HEK293 (cell line): ENCODE data around the gene GNG12.

ENCODE experiments used
- HOXC10 ChIP-seq: sonication (generic); formaldehyde crosslinking; IDR thresholded peaks from 2 replicates; pipeline ENCODE4 v1.8.1; 2023; ENCODE audit warnings: mild to moderate bottlenecking, missing genetic modification reagents
- KLF8 ChIP-seq: fragments of 450-650 bp; formaldehyde crosslinking; IDR thresholded peaks from 2 replicates; pipeline ENCODE4 v1.5.1; 2016; ENCODE audit warnings: missing biosample characterization, missing genetic modification characterization
- MZF1 ChIP-seq: fragments of 450-650 bp; formaldehyde crosslinking; IDR thresholded peaks from 2 replicates; pipeline ENCODE4 v1.5.1; 2017; ENCODE audit warnings: missing biosample characterization, missing genetic modification characterization, borderline replicate concordance
- OSR2 ChIP-seq: fragments of 450-650 bp; formaldehyde crosslinking; IDR thresholded peaks from 2 replicates; pipeline ENCODE4 v1.5.1; 2016; ENCODE audit warnings: missing biosample characterization, missing genetic modification characterization
- PRDM1 ChIP-seq: fragments of 450-650 bp; formaldehyde crosslinking; IDR thresholded peaks from 2 replicates; pipeline ENCODE4; 2016; ENCODE audit warnings: missing biosample characterization, missing genetic modification characterization
- SCRT2 ChIP-seq: fragments of 450-650 bp; formaldehyde crosslinking; IDR thresholded peaks from 2 replicates; pipeline ENCODE4 v1.5.1; 2016; ENCODE audit warnings: missing biosample characterization, missing genetic modification characterization
- SP2 ChIP-seq: fragments of 450-650 bp; formaldehyde crosslinking; IDR thresholded peaks from 2 replicates; pipeline ENCODE4 v1.5.1; 2016; ENCODE audit warnings: missing biosample characterization, missing genetic modification characterization
- TCF7L2 ChIP-seq: IDR thresholded peaks from 2 replicates; pipeline ENCODE4 v1.6.1; 2011; ENCODE audit warnings: low read depth, mild to moderate bottlenecking, inconsistent platforms, low read length, moderate library complexity, borderline replicate concordance
- TRIM28 ChIP-seq: IDR thresholded peaks from 2 replicates; pipeline ENCODE4 v1.6.1; 2011; ENCODE audit warnings: low read length, control low read depth, borderline replicate concordance
- ZBTB17 ChIP-seq: fragments of 450-650 bp; formaldehyde crosslinking; IDR thresholded peaks from 2 replicates; pipeline ENCODE4 v1.5.1; 2016; ENCODE audit warnings: missing biosample characterization, missing genetic modification characterization
- ZIC2 ChIP-seq: fragments of 450-650 bp; formaldehyde crosslinking; IDR thresholded peaks from 2 replicates; pipeline ENCODE4 v1.5.1; 2016; ENCODE audit warnings: missing biosample characterization, missing genetic modification characterization
- ZNF146 ChIP-seq: fragments of 450-650 bp; formaldehyde crosslinking; IDR thresholded peaks from 2 replicates; pipeline ENCODE4 v1.5.1; 2016; ENCODE audit warnings: missing biosample characterization, missing genetic modification characterization
- ZNF184 ChIP-seq: fragments of 450-650 bp; IDR thresholded peaks from 2 replicates; pipeline ENCODE4 v1.5.1; 2018; ENCODE audit warnings: missing biosample characterization, mild to moderate bottlenecking, missing genetic modification characterization
- ZNF211 ChIP-seq: fragments of 450-650 bp; formaldehyde crosslinking; IDR thresholded peaks from 2 replicates; pipeline ENCODE4 v1.5.1; 2016; ENCODE audit warnings: low read depth, missing biosample characterization, missing genetic modification characterization
- ZNF24 ChIP-seq: fragments of 450-650 bp; formaldehyde crosslinking; IDR thresholded peaks from 2 replicates; pipeline ENCODE4 v1.5.1; 2016; ENCODE audit warnings: missing biosample characterization, missing genetic modification characterization
- ZNF341 ChIP-seq: fragments of 450-650 bp; formaldehyde crosslinking; IDR thresholded peaks from 2 replicates; pipeline ENCODE4; 2016; ENCODE audit warnings: low read depth, missing biosample characterization, missing genetic modification characterization
- ZNF366 ChIP-seq: fragments of 450-650 bp; formaldehyde crosslinking; conservative IDR thresholded peaks from 2 replicates; pipeline ENCODE4 v1.5.1; 2016; ENCODE audit warnings: missing biosample characterization, missing genetic modification characterization
- ZNF423 ChIP-seq: fragments of 450-650 bp; formaldehyde crosslinking; IDR thresholded peaks from 2 replicates; pipeline ENCODE4 v1.5.1; 2016; ENCODE audit warnings: missing biosample characterization, missing genetic modification characterization
- ZNF473 ChIP-seq: fragments of 450-650 bp; formaldehyde crosslinking; IDR thresholded peaks from 2 replicates; pipeline ENCODE4 v1.5.1; 2017; ENCODE audit warnings: missing biosample characterization, missing genetic modification characterization
- ZNF501 ChIP-seq: fragments of 450-650 bp; formaldehyde crosslinking; IDR thresholded peaks from 2 replicates; pipeline ENCODE4 v1.5.1; 2016; ENCODE audit warnings: missing biosample characterization, missing genetic modification characterization
- ZNF510 ChIP-seq: fragments of 450-650 bp; formaldehyde crosslinking; IDR thresholded peaks from 2 replicates; pipeline ENCODE4 v1.5.1; 2018; ENCODE audit warnings: mild to moderate bottlenecking, missing genetic modification characterization, missing biosample characterization; ENCODE audit not compliant: insufficient replicate concordance
- ZNF521 ChIP-seq: fragments of 450-650 bp; formaldehyde crosslinking; IDR thresholded peaks from 2 replicates; pipeline ENCODE4 v1.5.1; 2017; ENCODE audit warnings: missing biosample characterization, mild to moderate bottlenecking, missing genetic modification characterization
- ZNF549 ChIP-seq: fragments of 450-650 bp; IDR thresholded peaks from 2 replicates; pipeline ENCODE4 v1.5.1; 2018; ENCODE audit warnings: missing biosample characterization, missing genetic modification characterization, mild to moderate bottlenecking, inconsistent platforms, moderate library complexity
- ZNF600 ChIP-seq: fragments of 450-650 bp; formaldehyde crosslinking; IDR thresholded peaks from 2 replicates; pipeline ENCODE4 v1.5.1; 2016; ENCODE audit warnings: missing biosample characterization, missing genetic modification characterization
- ZNF621 ChIP-seq: fragments of 450-650 bp; formaldehyde crosslinking; IDR thresholded peaks from 2 replicates; pipeline ENCODE4 v1.5.1; 2017; ENCODE audit warnings: missing biosample characterization, missing genetic modification characterization
- ZNF626 ChIP-seq: fragments of 450-650 bp; sonication (Bioruptor Pico); formaldehyde crosslinking; IDR thresholded peaks from 2 replicates; pipeline ENCODE4 v1.5.1; 2018; ENCODE audit warnings: missing biosample characterization, missing genetic modification characterization, inconsistent platforms
- ZNF629 ChIP-seq: fragments of 450-650 bp; formaldehyde crosslinking; IDR thresholded peaks from 2 replicates; pipeline ENCODE4 v1.5.1; 2017; ENCODE audit warnings: missing biosample characterization, missing genetic modification characterization
- ZNF670 ChIP-seq: fragments of 450-650 bp; formaldehyde crosslinking; IDR thresholded peaks from 2 replicates; pipeline ENCODE4 v1.5.1; 2016; ENCODE audit warnings: missing biosample characterization, missing genetic modification characterization, low read depth
- ZNF701 ChIP-seq: fragments of 450-650 bp; formaldehyde crosslinking; IDR thresholded peaks from 2 replicates; pipeline ENCODE4 v1.5.1; 2016; ENCODE audit warnings: missing biosample characterization, missing genetic modification characterization
- ZNF777 ChIP-seq: fragments of 450-650 bp; formaldehyde crosslinking; IDR thresholded peaks from 2 replicates; pipeline ENCODE4 v1.5.1; 2017; ENCODE audit warnings: missing biosample characterization, missing genetic modification characterization, borderline replicate concordance
- ZNF792 ChIP-seq: fragments of 450-650 bp; formaldehyde crosslinking; IDR thresholded peaks from 2 replicates; pipeline ENCODE4 v1.5.1; 2016; ENCODE audit warnings: missing biosample characterization, missing genetic modification characterization
- TF ChIP-seq, protein P1 (sequence below): fragments of 450-650 bp; formaldehyde crosslinking; IDR thresholded peaks from 2 replicates; pipeline ENCODE4 v1.5.1; 2016; ENCODE audit warnings: missing biosample characterization, missing genetic modification characterization, low read depth
- TF ChIP-seq, protein P2 (sequence below): fragments of 450-650 bp; formaldehyde crosslinking; IDR thresholded peaks from 2 replicates; pipeline ENCODE4 v1.5.1; 2017; ENCODE audit warnings: missing biosample characterization, missing genetic modification characterization
- TF ChIP-seq, protein P3 (sequence below): fragments of 450-650 bp; formaldehyde crosslinking; IDR thresholded peaks from 2 replicates; pipeline ENCODE4 v1.5.1; 2016; ENCODE audit warnings: missing biosample characterization, missing genetic modification characterization

GNG12 gene

DNA sequence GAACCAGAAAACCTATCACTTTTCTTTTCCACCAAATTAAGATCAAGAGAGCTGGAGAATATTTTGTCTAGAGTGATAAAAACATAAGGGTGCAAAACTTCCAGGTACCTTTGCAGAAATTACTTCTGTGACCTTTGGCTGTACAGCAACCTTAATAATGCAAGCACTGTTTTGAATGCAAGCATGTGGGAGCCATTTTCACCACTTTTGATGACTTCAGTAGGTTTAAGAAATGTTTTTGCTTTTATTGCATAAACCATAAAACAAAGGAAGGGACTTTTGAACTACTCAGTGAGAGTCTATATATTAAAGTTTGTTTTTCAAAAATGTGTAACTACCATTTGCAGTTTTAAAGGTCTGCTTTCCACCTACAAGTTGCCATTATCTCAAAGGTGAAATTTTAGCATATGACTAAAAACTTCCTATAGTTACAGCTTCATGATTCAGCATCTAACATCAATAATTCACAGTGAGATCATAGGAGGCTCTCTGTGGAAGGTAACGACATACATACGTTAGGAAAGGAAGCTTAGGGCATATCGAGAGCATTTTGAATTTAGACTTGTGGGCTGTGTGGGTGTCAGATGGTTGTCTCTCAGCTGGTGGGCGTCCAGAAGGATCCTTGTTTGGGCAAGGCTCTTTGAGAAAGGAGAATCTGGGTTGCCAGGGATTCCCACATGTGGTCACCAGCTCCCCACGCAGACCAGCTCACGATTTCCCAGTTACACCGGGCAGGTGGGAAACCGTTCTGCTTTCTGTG is 149.3 kb downstream of the GNG12 start (continued):
- TF ChIP-seq ZNF670 (tag by site-specific recombination) (no peak), TRIM28 (no peak), OSR2 (tag by site-specific recombination) (no peak), ZNF521 (tag by site-specific recombination) (no peak), ZNF366 (tag by site-specific recombination) (peak; percentile 52), ZNF792 (tag by site-specific recombination) (no peak), ZNF211 (tag by site-specific recombination) (no peak), ZNF423 (tag by site-specific recombination) (no peak), ZNF24 (tag by site-specific recombination) (0 out of 2 replicates have a peak, but pooled peaks have one; percentile 59), ZNF341 (tag by site-specific recombination) (no peak), ZNF510 (no peak), ZBTB17 (tag by site-specific recombination) (no peak), ZNF501 (tag by site-specific recombination) (peak; percentile 51; the same call in 1 of the 2 replicates), ZNF701 (tag by site-specific recombination) (no peak), ZNF621 (tag by site-specific recombination) (no peak), SP2 (tag by site-specific recombination) (0 out of 2 replicates have a peak, but pooled peaks have one; percentile 12), TCF7L2 (no peak), ZNF473 (tag by site-specific recombination) (no peak), ZNF626 (tag by site-specific recombination) (no peak), ZNF184 (tag by site-specific recombination) (no peak), MZF1 (tag by site-specific recombination) (no peak), SCRT2 (tag by site-specific recombination) (peak; percentile 63; the same call in 1 of the 2 replicates), ZIC2 (tag by site-specific recombination) (0 out of 2 replicates have a peak, but pooled peaks have one; percentile 17), HOXC10 (CRISPR knock-in tag) (no peak), ZNF777 (tag by site-specific recombination) (no peak), ZNF629 (peak; percentile 92), ZNF600 (tag by site-specific recombination) (peak; percentile 51; the same call in 1 of the 2 replicates), ZNF146 (tag by site-specific recombination) (no peak), KLF8 (tag by site-specific recombination) (no peak), PRDM1 (tag by site-specific recombination) (peak; percentile 7; the same call in 1 of the 2 replicates), ZNF549 (tag by site-specific recombination) (no peak)
- TF ChIP-seq, protein P1, sequence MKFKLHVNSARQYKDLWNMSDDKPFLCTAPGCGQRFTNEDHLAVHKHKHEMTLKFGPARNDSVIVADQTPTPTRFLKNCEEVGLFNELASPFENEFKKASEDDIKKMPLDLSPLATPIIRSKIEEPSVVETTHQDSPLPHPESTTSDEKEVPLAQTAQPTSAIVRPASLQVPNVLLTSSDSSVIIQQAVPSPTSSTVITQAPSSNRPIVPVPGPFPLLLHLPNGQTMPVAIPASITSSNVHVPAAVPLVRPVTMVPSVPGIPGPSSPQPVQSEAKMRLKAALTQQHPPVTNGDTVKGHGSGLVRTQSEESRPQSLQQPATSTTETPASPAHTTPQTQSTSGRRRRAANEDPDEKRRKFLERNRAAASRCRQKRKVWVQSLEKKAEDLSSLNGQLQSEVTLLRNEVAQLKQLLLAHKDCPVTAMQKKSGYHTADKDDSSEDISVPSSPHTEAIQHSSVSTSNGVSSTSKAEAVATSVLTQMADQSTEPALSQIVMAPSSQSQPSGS (tag by site-specific recombination): no peak
- TF ChIP-seq, protein P2, sequence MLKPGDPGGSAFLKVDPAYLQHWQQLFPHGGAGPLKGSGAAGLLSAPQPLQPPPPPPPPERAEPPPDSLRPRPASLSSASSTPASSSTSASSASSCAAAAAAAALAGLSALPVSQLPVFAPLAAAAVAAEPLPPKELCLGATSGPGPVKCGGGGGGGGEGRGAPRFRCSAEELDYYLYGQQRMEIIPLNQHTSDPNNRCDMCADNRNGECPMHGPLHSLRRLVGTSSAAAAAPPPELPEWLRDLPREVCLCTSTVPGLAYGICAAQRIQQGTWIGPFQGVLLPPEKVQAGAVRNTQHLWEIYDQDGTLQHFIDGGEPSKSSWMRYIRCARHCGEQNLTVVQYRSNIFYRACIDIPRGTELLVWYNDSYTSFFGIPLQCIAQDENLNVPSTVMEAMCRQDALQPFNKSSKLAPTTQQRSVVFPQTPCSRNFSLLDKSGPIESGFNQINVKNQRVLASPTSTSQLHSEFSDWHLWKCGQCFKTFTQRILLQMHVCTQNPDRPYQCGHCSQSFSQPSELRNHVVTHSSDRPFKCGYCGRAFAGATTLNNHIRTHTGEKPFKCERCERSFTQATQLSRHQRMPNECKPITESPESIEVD (tag by site-specific recombination): peak; percentile 82
- TF ChIP-seq, protein P3, sequence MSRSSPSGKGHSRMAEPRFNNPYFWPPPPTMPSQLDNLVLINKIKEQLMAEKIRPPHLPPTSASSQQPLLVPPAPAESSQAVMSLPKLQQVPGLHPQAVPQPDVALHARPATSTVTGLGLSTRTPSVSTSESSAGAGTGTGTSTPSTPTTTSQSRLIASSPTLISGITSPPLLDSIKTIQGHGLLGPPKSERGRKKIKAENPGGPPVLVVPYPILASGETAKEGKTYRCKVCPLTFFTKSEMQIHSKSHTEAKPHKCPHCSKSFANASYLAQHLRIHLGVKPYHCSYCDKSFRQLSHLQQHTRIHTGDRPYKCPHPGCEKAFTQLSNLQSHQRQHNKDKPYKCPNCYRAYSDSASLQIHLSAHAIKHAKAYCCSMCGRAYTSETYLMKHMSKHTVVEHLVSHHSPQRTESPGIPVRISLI (tag by site-specific recombination): no peak
- TF ChIP-seq, all 188 proteins: peak for 15
